ENCODE measurements around the gene FRRS1L. TPM values are rescaled to one million over a fixed set of nuclear protein-coding genes. Genes with fewer than 3 reads are reported as not detected.

The FRRS1L gene, protein sequence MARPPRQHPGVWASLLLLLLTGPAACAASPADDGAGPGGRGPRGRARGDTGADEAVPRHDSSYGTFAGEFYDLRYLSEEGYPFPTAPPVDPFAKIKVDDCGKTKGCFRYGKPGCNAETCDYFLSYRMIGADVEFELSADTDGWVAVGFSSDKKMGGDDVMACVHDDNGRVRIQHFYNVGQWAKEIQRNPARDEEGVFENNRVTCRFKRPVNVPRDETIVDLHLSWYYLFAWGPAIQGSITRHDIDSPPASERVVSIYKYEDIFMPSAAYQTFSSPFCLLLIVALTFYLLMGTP
- 0.06 to 0.26 TPM (median 0.22 TPM) in 5 replicates for total RNA-seq (2022; extraction: Qiagen RNA extraction)

DNA sequence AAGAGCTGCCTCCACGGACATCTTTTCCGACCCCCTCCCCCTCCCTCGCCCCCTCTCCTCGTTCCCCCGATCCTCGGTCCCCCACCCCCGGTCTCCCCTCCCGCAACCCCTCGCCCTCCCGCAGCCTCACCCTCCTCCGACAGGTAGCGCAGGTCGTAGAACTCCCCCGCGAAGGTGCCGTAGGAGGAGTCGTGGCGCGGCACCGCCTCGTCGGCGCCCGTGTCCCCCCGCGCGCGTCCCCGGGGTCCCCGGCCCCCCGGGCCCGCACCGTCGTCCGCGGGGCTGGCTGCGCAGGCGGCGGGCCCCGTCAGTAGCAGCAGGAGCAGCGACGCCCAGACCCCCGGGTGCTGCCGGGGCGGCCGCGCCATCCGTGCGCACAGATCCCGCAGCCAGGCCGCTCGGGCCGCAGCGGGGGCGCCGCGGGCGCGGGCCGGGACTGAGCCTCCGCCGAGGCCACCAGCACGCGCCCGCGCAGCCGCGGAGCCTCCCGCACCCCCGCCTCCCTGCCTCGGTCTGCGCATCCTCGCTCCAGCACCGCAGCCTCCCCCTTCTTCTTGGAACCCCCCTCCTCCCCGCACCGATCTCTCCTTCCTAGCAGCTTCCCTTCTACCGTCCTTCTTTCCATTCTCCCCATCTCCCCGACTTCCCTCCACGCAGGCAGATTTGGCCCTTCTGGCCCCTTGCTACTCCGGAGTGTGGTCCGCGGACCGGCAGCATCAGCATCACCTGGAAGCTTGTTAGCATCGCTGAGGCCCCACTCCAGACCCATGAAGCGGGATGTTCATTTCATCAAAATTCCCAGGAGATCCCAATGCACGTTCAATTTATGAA, at the start of gene FRRS1L:
FRRS1L (minus strand) TSS at position 479 of the 831 bp plus-strand sequence; CDS start at position 368, 111 bp downstream.

DNA sequence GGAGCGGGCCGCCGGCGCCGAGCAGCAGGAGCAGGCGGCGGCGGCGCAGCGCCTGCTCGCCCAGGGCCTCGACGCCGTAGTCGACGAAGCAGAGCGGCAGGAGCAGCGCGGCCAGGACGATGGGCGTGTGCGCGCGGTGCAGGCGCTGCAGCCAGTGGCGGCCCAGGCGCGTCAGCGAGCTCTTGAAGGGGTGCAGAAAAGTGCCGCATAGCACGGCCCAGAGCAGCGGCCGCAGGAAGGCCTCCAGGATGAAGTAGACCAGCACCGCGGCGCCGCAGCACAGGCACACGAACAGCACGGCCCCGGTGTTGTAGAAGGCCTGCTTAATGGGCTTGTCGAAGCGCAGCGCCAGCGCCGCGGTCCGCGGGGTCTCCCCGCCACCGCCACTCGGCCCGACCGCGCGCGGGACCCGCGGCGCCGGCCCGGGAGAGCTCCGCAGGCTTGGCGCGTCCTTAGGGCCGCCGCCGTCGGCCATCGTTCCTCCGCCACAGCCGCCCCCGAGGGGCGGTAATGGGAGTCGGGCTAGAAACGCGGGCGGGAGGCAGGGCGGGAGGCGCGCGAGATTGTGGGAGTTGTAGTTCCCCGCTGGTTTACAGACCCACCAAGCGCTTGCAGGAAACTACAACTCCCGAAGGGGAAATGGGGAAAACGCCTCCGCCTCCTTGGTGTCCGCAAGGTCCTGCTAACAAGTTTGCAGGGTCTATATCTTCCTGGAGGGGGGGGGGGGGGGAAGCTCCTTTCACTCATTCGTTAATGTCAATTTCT, 47.4 kb downstream of the FRRS1L start, which contains the start of gene TMEM245:
TMEM245 (minus strand) TSS at position 509 of the 765 bp plus-strand sequence; CDS start at position 475, 34 bp downstream.

Other genes with a start within 250 kb of the FRRS1L start
- 23.4 to 26.5 TPM (median 24.5 TPM) in 5 replicates for gene ELP1, start 233.1 kb downstream of the FRRS1L start, total RNA-seq (2022; extraction: Qiagen RNA extraction)
- 21.7 to 23.7 TPM (median 21.9 TPM) in 5 replicates for gene ABITRAM, start 232.8 kb downstream of the FRRS1L start, total RNA-seq (2022; extraction: Qiagen RNA extraction)
- gene CTNNAL1, start 153.8 kb downstream of the FRRS1L start, total RNA-seq (2022; extraction: Qiagen RNA extraction), result 48.0 to 58.4 TPM (median 52.7 TPM) in 5 replicates
- 43.0 to 75.4 TPM (median 69.5 TPM) in 5 replicates for gene TMEM245, start 47.3 kb downstream of the FRRS1L start, total RNA-seq (2022; extraction: Qiagen RNA extraction)
- gene EPB41L4B, start 153.8 kb upstream of the FRRS1L start, total RNA-seq (2022; extraction: Qiagen RNA extraction), result 24.6 to 33.9 TPM (median 32.2 TPM) in 5 replicates